HL-60 (cell line): ENCODE data around the gene STS.

Experiments
- DNase-seq, 2 experiments: peaks; one replicate each; pipeline ENCODE4 v3.0.0-alpha.2; 2010 to 2020; ENCODE audit warnings: low read depth in 1 of 2, low spot score in 1 of 2
- H3K27ac ChIP-seq: fragments of 250-450 bp; sonication (Bioruptor Pico); replicated peaks from 2 replicates; pipeline ENCODE4 v1.5.1; 2020; ENCODE audit warnings: mild to moderate bottlenecking, moderate library complexity
- H3K27me3 ChIP-seq: fragments of 250-450 bp; sonication (Bioruptor Pico); 2 replicates; pipeline ENCODE4 v1.5.1; 2021; ENCODE audit warnings: mild to moderate bottlenecking, moderate library complexity; ENCODE audit not compliant: insufficient read depth, poor library complexity, severe bottlenecking
- H3K4me3 ChIP-seq: replicated peaks from 2 replicates; pipeline ENCODE4 v1.5.1; 2011; ENCODE audit warnings: mild to moderate bottlenecking, control low read depth, low read length; ENCODE audit not compliant: insufficient read depth
- CTCF ChIP-seq: IDR thresholded peaks from one replicate; pipeline ENCODE4 v1.5.1; 2011; ENCODE audit warnings: low read length, control low read depth, inconsistent platforms; ENCODE audit not compliant: insufficient read depth
- GABPA ChIP-seq: IDR thresholded peaks from 2 replicates; pipeline ENCODE4 v1.6.1; 2012; ENCODE audit warnings: low read depth
- POLR2AphosphoS5 ChIP-seq: IDR thresholded peaks from 2 replicates; pipeline ENCODE4 v1.6.1; 2012; ENCODE audit warnings: low read depth
- REST ChIP-seq: IDR thresholded peaks from 2 replicates; pipeline ENCODE4 v1.6.1; 2012; ENCODE audit warnings: low read depth; ENCODE audit not compliant: insufficient replicate concordance
- SPI1 ChIP-seq: IDR thresholded peaks from 2 replicates; pipeline ENCODE4 v1.6.1; 2012; ENCODE audit warnings: low read depth, mild to moderate bottlenecking, borderline replicate concordance
- long read RNA-seq: library from polyadenylated mRNA; unstranded; transcript quantifications from one replicate; pipeline ENCODE4 v2.0.0, GENCODE V29; 2020

STS gene
- long read RNA-seq: 0 reads

- Histone ChIP-seq H3K27me3 (no peaks in the 10 kb centered on the region), H3K27ac (peak within 1 kb of the TSS; percentile 89), H3K4me3 (peak within 1 kb of the TSS; percentile 82)
- DNase-seq: peak in 1 of 2 experiments; percentile 36
- TF ChIP-seq REST: no peak
- TF ChIP-seq POLR2AphosphoS5: peak; percentile 23; the same call in 1 of the 2 replicates
These were observed at the start of gene STS for GRCh38 chrX:7147413-7147977. STS (plus strand) TSS chrX:7147712; CDS start chrX:7253200, 105,488 bp downstream.

- no peaks in the 10 kb centered on the region for H3K27me3 ChIP-seq
- no peak for DNase-seq
- no peak for TF ChIP-seq CTCF
- TF ChIP-seq POLR2AphosphoS5: no peak
- TF ChIP-seq SPI1: no peak
- TF ChIP-seq GABPA: no peak
- TF ChIP-seq REST: no peak
- no peak overlapping the region for H3K4me3 ChIP-seq
- no peak overlapping the region for H3K27ac ChIP-seq
These were observed 47.5 kb upstream of the STS start for GRCh38 chrX:7100022-7100421.

GRCh38 chrX:7102119-7102518 is 45.4 kb upstream of the STS start:
- no peak for DNase-seq

More at GRCh38 chrX:7102119-7102518, 45.4 kb upstream of the STS start:
- Histone ChIP-seq H3K27ac (no peak overlapping the region), H3K4me3 (no peak overlapping the region), H3K27me3 (no peaks in the 10 kb centered on the region)
- TF ChIP-seq REST (no peak), GABPA (no peak), SPI1 (no peak), CTCF (no peak), POLR2AphosphoS5 (no peak)
